AG09319 (cell line): ENCODE measurements around the gene MRC2.

Experiments used
- DNase-seq: peaks from one replicate; pipeline ENCODE4 v3.0.0-alpha.2; 2010; ENCODE audit warnings: low read depth; ENCODE audit errors: extremely low read depth
- CTCF ChIP-seq: IDR thresholded peaks from 2 replicates; pipeline ENCODE4 v1.5.1; 2011; ENCODE audit warnings: low read depth, mild to moderate bottlenecking, inconsistent platforms, low read length, moderate library complexity

MRC2 gene

DNA sequence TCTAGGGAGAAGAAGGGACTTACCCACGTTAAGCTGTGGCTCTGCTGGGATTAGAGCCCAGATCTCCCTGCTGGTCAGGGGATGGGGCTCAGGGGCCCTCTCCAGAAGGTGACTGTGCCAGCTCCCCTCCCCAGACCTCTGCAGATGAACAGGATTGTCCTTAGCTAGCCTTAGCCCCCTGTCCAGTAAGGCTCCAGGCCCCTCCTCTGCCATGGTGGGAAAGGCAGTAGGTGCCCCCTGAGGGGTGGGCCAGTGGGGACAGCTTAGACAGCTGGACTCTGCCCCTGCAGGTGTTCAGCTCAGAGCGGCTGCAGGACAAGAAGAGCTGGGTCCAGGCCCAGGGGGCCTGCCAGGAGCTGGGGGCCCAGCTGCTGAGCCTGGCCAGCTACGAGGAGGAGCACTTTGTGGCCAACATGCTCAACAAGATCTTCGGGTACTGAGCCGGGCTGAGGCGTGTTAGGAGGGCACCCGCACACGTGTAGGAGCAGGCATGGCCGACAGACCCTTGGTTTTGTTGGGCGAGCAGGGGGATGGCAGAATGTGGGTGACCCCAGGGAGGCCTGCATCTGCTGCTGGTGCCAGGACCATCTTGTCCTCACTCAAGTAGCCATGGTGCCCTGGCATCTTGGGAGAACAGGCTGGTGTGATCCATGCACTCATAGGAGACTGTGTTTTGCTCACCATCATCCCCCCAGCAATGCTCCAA is 50.9 kb downstream of the MRC2 start:
- no peak for TF ChIP-seq CTCF

DNA sequence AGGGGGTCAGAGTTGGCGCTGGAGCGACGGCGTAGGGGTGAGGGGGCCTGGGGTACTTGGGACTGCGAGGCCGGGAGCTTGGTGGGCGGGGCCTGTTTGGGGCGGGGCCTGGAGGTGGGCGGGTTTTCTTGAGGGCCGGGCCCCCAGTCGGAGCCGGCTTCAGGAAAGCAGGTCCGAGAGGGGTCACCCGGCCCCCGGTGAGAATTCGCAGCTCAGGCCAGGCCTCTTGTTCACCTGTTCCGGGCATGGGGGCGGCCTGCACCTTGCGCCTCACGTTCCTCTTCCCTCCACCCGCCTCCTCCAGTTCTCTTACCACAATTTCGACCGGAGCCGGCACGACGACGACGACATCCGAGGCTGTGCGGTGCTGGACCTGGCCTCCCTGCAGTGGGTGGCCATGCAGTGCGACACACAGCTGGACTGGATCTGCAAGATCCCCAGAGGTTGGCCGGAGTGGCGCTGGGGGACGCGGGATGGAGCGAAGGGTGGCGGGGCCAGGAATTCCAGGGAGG is 52.5 kb downstream of the MRC2 start:
- no peak for DNase-seq
- TF ChIP-seq CTCF: no peak

More for the DNA sequence above, 50.9 kb downstream of the MRC2 start:
- DNase-seq: no peak

DNA sequence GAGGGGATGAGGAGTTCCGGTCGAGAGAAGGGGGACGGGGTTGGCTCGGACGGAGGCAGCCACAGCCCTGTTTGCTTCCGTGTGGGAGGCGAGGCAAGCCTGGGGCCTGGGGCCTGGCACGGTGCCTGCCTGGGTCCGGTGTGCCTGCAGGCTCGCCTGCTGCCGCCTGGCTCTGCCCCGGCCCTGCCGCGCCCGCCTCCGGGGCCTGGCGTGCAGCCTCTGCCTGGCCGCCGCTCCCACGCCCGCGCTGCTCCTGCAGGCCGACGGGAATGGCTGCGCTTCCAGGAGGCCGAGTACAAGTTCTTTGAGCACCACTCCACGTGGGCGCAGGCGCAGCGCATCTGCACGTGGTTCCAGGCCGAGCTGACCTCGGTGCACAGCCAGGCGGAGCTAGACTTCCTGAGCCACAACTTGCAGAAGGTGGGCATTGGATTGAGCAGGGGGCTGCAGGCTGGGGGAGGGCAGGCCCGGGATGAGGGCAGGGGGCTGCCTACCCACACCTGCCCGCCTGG is 53.1 kb downstream of the MRC2 start:
- TF ChIP-seq CTCF: no peak
- no peak for DNase-seq

DNA sequence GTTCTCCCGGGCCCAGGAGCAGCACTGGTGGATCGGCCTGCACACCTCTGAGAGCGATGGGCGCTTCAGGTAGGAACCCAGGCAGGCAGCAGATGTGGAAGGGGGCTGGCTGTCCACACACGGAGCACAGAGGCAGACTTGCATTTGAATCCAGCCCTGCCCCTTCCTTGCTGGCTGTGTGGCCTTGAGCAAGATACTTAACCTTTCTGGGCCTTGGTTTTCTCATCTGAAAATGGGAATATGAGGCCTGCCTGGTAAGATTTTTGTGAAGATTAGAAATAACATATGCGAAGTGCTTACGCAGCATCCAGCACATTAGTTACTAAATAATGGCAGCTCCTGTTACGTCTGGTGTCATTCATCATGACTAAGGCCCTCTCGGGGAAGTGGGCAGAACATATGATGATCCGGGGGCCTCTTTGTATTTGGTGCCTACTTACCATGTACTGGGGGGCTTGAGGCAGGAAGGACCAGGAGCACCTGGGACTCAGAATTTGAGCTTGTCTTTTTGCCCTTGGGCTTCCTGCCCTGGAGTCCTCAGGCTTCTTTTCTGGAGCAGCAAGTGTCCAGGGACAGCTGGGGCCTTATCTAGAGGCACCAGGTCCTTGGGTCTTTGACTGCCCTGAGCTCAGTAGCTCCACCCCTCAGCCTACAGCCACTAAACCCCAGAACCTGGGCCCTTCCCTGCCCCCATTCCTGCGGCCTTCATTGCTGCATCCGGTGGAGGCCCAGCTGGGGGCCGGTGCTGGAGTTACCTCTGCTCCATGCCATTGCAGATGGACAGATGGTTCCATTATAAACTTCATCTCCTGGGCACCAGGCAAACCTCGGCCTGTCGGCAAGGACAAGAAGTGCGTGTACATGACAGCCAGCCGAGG is 53.8 kb downstream of the MRC2 start:
- TF ChIP-seq CTCF: no peak
- DNase-seq: no peak

- no peak for DNase-seq
- TF ChIP-seq CTCF: no peak
These were observed 54.5 kb downstream of the MRC2 start for GRCh38 chr17:62681939-62682381.

DNA sequence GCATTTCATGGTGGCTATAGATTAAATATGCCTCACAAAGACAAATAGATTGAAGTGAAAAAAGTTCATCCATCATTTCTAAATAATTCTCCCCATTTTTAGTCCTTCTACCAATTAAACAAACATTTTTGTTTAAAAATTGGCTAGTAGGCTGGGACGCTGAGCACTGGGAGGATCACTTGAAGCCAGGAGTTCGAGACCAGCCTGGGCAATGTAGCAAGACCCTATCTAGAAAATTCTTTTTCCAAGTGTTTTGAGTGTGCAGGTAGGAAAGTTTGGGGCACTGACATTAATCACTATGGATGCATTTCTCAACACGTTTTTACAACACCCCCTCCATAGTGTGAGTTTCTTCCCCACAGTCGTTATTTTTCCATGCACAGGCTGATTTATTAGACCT is 56.7 kb downstream of the MRC2 start:
- no peak for DNase-seq
- TF ChIP-seq CTCF: no peak

GRCh38 chr17:62687997-62688396 is 60.5 kb downstream of the MRC2 start:
- no peak for DNase-seq
- no peak for TF ChIP-seq CTCF
